MCF 10A (cell line): ENCODE measurements around the gene HABP2. TPM values are rescaled to one million over a fixed set of nuclear protein-coding genes. Genes with fewer than 3 reads are reported as not detected.

Experiments used
- BruUV-seq: library from RNA; stranded (reverse); fragments of 400-500 nt; replicated peaks from 2 replicates; lab custom pipeline; 2021; lab: Mats Ljungman, UMichigan
- CTCF ChIA-PET: fragments of 300-600 bp; sonication (Branson Sonifier 250); formaldehyde crosslinking; extraction: SDS; loops from one replicate; lab custom pipeline; 2021; ENCODE audit warnings: antibody characterized with exemption, inconsistent platforms; lab: Yijun Ruan, JAX
- POLR2A ChIA-PET: fragments of 300-600, 350-650 bp; sonication (Branson Sonifier 250); formaldehyde crosslinking; extraction: SDS; loops from one replicate; lab custom pipeline; 2020; ENCODE audit warnings: antibody characterized with exemption, inconsistent platforms; lab: Yijun Ruan, JAX
- DNase-seq: peaks from one replicate; pipeline ENCODE4 v3.0.0-alpha.2; 2018; ENCODE audit not compliant: unreplicated experiment
- H3K27ac Mint-ChIP-seq: one replicate; pipeline ENCODE4 v1.8.0; 2022; ENCODE audit warnings: mild to moderate bottlenecking, low read depth, mixed read lengths; ENCODE audit not compliant: unreplicated experiment
- H3K27me3 Mint-ChIP-seq: one replicate; pipeline ENCODE4 v1.8.0; 2022; ENCODE audit warnings: mixed read lengths; ENCODE audit not compliant: insufficient read depth, unreplicated experiment
- H3K36me3 Mint-ChIP-seq: one replicate; pipeline ENCODE4 v1.8.0; 2022; ENCODE audit warnings: mild to moderate bottlenecking, moderate library complexity, mixed read lengths; ENCODE audit not compliant: insufficient read depth, unreplicated experiment
- H3K4me1 Mint-ChIP-seq: one replicate; pipeline ENCODE4 v1.8.0; 2022; ENCODE audit warnings: mixed read lengths; ENCODE audit not compliant: insufficient read depth, unreplicated experiment
- H3K4me3 Mint-ChIP-seq: one replicate; pipeline ENCODE4 v1.8.0; 2022; ENCODE audit warnings: mild to moderate bottlenecking, moderate library complexity, mixed read lengths; ENCODE audit not compliant: unreplicated experiment
- H3K9me3 Mint-ChIP-seq: one replicate; pipeline ENCODE4 v1.8.0; 2022; ENCODE audit warnings: mixed read lengths; ENCODE audit not compliant: unreplicated experiment
- CTCF ChIP-seq: fragments of 200-600 bp; IDR thresholded peaks from one replicate; pipeline ENCODE4 v1.8.0; 2022; ENCODE audit warnings: antibody characterized with exemption, mild to moderate bottlenecking; ENCODE audit not compliant: unreplicated experiment
- intact Hi-C: fragments of 100-400 bp; cut with micrococcal nuclease; formaldehyde crosslinking; loops from 2 replicates; pipeline ENCODE4 v1.14.1; 2022
- total RNA-seq: library from RNA; stranded (reverse); gene quantifications from 2 replicates; pipeline ENCODE4 v1.2.3, GENCODE V29; 2022

HABP2 gene
- total RNA-seq, 1 experiment from 2014 or later = not detected

DNA sequence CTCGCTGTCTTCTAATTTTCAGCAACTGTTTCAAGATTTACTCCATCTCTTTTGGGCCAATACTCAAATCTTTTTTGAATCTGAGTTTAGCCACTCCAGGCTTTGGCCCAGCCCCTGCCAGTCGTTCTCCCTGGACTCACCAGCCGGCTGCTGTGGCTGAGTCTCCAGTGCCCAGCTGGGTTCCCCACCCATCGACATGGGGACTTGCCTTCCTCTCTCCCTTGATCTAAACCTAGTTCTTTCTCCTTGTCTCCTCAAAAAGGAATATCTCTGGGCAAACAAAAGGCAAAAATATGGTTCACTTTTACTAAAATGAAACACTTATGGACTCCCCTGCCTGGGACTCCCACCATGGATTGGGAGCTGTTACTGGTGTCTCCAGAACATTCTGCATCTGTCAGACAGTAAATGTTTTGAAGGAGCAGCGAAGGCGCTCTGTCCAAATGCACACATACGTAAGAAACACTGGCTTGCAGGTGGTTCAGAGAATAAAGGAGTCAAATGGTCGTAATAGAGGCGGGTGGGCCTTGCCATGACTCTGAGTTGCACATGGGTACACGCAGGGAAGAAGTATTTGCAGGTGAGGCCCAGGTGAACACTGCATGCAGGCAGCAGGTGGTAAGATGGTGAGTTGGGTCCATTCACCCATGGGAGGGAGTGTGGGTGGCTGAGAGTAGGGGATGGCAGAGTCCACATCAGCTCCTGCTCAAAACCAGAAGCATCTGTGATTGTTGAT lies 35.5 kb upstream of the HABP2 start:
- no TSS peak for BruUV-seq
- CTCF ChIA-PET = interaction anchor here (0.9 kb wide), 1 partner anchor 32 kb away, joined by 3 read pairs; no protein-coding TSS in a partner anchor
- no peak for TF ChIP-seq CTCF

GRCh38 chr10:113517901-113518260 lies 35.0 kb upstream of the HABP2 start:
- TF ChIP-seq CTCF = no peak
- no peak for DNase-seq
- Mint-ChIP-seq H3K27ac (no peak overlapping the region), H3K4me1 (no peaks in the 10 kb centered on the region), H3K9me3 (no peaks in the 10 kb centered on the region), H3K27me3 (peaks cover 21% of the 10 kb centered on the region), H3K4me3 (no peak overlapping the region), H3K36me3 (no peaks in the 10 kb centered on the region)
- intact Hi-C loops = no loop called here
- ChIA-PET CTCF (interaction anchor here (0.9 to 1.9 kb wide), 2 partner anchors 31 to 1042 kb away, joined by 3 to 4 read pairs; no protein-coding TSS in a partner anchor), POLR2A (interaction anchor here (0.7 kb wide), 1 partner anchor 90 kb away, joined by 3 read pairs; no protein-coding TSS in a partner anchor)
- no TSS peak for BruUV-seq

More for the DNA sequence above, 35.5 kb upstream of the HABP2 start:
- peaks cover 1% of the 10 kb centered on the region for H3K9me3 Mint-ChIP-seq
- intact Hi-C loops = no loop called here
- POLR2A ChIA-PET = interaction anchor here (0.7 kb wide), 1 partner anchor 90 kb away, joined by 3 read pairs; no protein-coding TSS in a partner anchor
- H3K4me1 Mint-ChIP-seq = no peaks in the 10 kb centered on the region
- no peak overlapping the region for H3K4me3 Mint-ChIP-seq
- H3K36me3 Mint-ChIP-seq = no peaks in the 10 kb centered on the region
- no peak for DNase-seq
- no peak overlapping the region for H3K27ac Mint-ChIP-seq
- peaks cover 17% of the 10 kb centered on the region for H3K27me3 Mint-ChIP-seq

DNA sequence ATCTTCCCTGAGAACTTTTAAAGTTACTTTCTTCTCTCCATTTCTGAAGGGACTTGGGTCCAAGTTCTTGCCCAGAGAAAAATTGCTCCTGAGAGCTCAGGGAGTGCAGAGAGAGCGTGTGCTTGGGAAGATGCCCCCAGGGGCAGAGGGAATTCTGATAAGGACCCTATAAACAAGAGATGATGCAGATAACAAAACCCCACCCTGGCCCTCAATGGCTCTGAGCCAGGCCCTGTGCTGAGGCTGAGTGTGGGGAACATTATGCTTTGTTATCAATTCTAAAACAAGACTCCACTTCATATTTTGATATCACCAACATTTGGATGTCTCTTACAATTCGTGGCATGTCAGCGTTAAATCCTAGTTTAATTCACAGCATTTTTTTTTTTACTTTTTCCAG lies 34.4 kb upstream of the HABP2 start:
- no peaks in the 10 kb centered on the region for H3K4me1 Mint-ChIP-seq
- no peak for TF ChIP-seq CTCF
- H3K27me3 Mint-ChIP-seq = peaks cover 27% of the 10 kb centered on the region
- no peak overlapping the region for H3K4me3 Mint-ChIP-seq
- ChIA-PET POLR2A (no interaction called here), CTCF (interaction anchor here (0.7 to 1.9 kb wide), 6 partner anchors 10 to 1042 kb away, joined by 3 to 4 read pairs (median 4); no protein-coding TSS in a partner anchor)
- H3K9me3 Mint-ChIP-seq = no peaks in the 10 kb centered on the region
- intact Hi-C loops = no loop called here
- DNase-seq = no peak
- no peaks in the 10 kb centered on the region for H3K36me3 Mint-ChIP-seq
- H3K27ac Mint-ChIP-seq = no peak overlapping the region
- no TSS peak for BruUV-seq

GRCh38 chr10:113518816-113519591 lies 33.8 kb upstream of the HABP2 start:
- no peak for DNase-seq
- H3K27me3 Mint-ChIP-seq = peaks cover 30% of the 10 kb centered on the region
- no peaks in the 10 kb centered on the region for H3K36me3 Mint-ChIP-seq
- H3K4me3 Mint-ChIP-seq = no peak overlapping the region
- ChIA-PET CTCF (interaction anchor here (0.7 to 3.6 kb wide), 8 partner anchors 9 to 1043 kb away, joined by 3 to 8 read pairs (median 4); no protein-coding TSS in a partner anchor), POLR2A (no interaction called here)
- H3K27ac Mint-ChIP-seq = no peak overlapping the region
- BruUV-seq = no TSS peak
- intact Hi-C loops = no loop called here
- no peaks in the 10 kb centered on the region for H3K4me1 Mint-ChIP-seq
- no peak for TF ChIP-seq CTCF
- H3K9me3 Mint-ChIP-seq = no peaks in the 10 kb centered on the region
